GM18505 (cell line): Measurements from ENCODE around the gene RAPGEF1.
"Not testable (repeated sequence)": the region's sequence is repeated elsewhere in the genome, so short reads cannot be mapped to it uniquely, and the experiment has no call there.

ENCODE experiments used
- ATAC-seq: cut with Tn5 transposase; IDR thresholded peaks from one replicate; pipeline ENCODE4 v1.9.1; 2021; ENCODE audit not compliant: unreplicated experiment
- POLR2A ChIP-seq: IDR thresholded peaks from 4 replicates; pipeline ENCODE4 v1.6.1; 2011; ENCODE audit warnings: borderline replicate concordance; ENCODE audit not compliant: insufficient read depth, insufficient read length; ENCODE audit errors: extremely low read depth

RAPGEF1 gene

DNA sequence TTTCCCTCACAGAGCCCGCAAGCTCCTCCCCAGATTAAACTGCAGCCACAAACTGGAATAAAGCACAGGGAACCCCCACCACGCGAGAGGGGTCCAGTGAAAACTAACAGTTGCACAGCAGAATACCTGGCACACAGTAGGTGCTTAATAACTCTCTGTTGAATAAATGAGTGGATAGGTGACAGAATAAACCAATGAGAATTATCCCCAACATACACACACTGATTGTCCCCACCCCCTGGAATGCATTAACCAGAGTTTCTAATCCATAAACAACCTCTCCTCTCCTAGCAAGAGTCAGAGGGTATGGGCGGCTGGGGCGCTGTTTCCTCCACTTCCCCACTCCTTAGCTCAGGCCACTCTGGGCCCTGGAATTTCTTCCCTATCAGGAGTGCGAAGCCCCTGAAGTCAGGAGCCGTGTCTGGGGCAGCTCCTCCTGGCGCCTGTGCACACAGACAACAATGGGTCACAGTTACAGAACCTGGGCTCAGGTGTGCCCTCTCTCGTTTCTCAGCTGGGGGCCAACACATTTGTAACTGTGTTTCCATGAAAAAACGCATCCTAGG lies 27.6 kb downstream of the RAPGEF1 start:
- TF ChIP-seq POLR2A, result no peak
- no peak for ATAC-seq

DNA sequence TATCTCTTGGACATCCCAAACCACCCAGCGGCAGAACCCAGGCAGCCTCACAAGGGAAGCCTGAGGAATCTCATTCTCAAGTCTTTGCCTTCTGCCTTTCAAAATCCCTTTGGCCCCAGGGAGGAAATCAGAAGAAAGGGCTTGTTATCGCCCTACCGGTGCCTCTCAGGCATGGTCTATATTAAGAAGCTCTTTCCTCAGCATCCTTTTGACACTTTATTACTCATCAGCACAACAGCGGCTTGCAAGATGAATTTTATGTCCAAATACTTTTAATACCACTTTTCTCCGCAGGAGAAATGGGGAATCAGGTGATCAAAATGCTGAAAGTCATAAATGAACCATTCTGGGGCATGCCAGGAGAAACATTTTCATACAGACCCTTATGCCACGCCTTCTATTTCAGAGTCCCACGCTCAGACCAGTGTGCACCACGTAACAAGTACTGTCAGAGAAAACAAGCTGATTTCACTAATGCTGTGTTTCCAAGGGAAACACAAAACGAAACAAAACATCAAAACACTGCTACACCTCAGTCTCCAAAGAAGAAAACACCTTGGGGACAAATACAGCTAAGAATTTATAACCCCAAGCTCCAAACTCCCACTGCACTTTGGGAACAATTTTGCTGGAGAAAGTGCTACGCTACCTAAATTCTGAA lies 30.0 kb downstream of the RAPGEF1 start:
- no peak for ATAC-seq
- no peak for TF ChIP-seq POLR2A

DNA sequence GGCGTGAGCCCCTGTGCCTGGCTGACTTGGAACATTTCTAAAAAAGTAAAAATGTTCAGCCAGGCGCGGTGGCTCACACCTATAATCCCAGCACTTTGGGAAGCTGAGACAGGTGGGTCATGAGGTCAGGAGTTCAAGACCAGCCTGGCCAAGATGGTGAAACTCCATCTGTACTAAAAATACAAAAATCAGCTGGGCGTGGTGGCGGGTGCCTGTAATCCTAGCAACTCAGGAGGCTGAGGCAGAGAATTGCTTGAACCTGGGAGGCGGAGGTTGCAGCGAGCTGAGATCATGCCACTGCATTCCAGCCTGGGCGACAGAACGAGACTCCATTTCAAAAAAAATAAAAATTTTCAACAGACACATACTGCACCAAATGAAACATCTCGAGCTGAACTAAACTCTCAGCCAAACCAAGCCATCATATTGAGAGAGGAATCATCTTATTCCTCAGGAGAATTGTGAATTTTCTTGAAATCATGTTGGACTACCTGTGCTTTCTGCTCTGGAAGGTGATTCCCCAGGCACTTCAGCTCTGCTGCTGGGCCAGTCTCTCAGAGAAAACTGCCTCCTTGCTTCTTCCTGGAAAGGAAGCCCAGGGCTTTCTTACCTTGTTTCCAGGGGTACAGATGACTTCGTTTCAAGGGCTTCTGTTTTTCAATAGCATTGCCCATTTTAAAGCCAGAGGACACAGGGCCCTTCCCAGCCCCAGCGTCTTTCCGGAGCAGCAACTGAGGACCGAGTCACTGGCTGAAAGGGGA lies 30.7 kb downstream of the RAPGEF1 start:
- ATAC-seq, result not testable (repeated sequence)

- ATAC-seq, result no peak
- TF ChIP-seq POLR2A, result no peak
These were observed 31.5 kb downstream of the RAPGEF1 start for GRCh38 chr9:131708226-131709002.

DNA sequence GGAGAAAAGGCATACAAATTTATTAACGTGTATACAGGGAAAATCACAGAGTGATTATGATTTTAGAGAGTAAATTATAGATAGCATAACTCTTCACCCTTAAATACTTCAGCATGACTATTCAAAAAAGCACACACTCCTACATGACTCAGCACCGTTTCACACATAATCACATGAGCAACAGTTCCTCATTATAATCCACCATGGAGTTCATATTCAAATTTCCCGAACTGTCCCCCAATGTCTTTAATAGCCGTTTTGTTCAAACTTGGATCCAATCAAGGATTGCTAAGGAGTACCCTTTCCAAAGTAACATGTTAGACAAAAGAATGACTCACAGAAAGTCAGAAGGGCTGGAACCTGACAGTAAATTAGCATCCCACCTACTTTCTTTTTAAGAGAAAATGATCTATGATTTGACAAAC lies 32.1 kb downstream of the RAPGEF1 start:
- no peak for ATAC-seq
- no peak for TF ChIP-seq POLR2A

DNA sequence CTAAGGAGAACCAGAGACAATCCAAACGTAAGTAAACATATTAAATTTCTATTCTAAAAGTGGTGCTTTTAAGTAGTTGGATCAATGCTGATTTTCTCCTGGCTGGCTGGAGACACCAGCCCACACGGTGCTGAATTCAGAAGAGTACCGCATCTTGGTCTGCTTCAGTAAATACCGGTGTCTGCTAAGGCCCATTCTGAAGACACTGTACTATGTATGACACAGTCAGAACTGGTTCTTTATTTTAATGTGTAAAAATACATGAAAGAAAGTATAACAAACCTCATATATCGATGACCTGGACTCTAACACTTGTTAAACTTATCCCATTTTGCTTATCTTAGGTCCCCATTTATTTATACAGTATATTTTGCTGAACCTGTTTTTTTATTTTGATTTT lies 32.8 kb downstream of the RAPGEF1 start:
- no peak for ATAC-seq
- TF ChIP-seq POLR2A, result no peak

GRCh38 chr9:131706608-131706970 lies 33.3 kb downstream of the RAPGEF1 start:
- TF ChIP-seq POLR2A, result no peak

GRCh38 chr9:131704988-131705387 lies 34.9 kb downstream of the RAPGEF1 start:
- no peak for TF ChIP-seq POLR2A
- no peak for ATAC-seq

More at GRCh38 chr9:131706608-131706970, 33.3 kb downstream of the RAPGEF1 start:
- ATAC-seq, result no peak

GRCh38 chr9:131704141-131704983 lies 35.5 kb downstream of the RAPGEF1 start:
- no peak for ATAC-seq
- TF ChIP-seq POLR2A, result no peak

- TF ChIP-seq POLR2A, result no peak
- ATAC-seq, result no peak
These were observed 36.2 kb downstream of the RAPGEF1 start for GRCh38 chr9:131703697-131704096.

GRCh38 chr9:131702911-131703310 lies 37.0 kb downstream of the RAPGEF1 start:
- TF ChIP-seq POLR2A, result no peak

DNA sequence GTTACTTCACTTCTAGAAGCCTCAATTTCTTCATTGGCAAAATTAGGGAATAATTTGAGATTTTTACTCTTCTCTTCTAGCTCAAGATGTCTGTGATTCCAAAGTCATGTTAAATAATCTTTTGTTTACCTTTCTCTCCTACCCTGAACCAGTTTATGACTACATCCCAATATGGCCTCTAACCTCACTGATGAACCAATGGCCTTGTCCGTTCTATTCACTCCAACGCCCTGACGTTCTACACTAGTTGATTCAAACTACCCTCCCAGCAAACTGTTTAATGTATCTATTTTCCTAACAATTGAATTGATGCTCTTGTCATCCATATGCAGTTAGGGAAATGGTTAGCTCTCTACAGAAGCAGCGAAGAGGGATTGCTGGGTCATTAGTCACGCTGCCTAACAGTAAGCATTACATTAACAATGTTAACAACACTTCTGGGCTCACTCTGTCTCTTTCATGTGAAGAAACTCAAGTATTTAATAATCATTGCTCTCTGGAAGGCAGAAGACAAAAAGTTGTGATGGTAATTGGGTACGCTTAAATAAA lies 38.0 kb downstream of the RAPGEF1 start:
- no peak for ATAC-seq
- no peak for TF ChIP-seq POLR2A

More at GRCh38 chr9:131702911-131703310, 37.0 kb downstream of the RAPGEF1 start:
- ATAC-seq, result no peak
